Tibial artery (tissue), 4 donors: Measurements from ENCODE around the gene ZNF93.
"Not testable (repeated sequence)": the region's sequence is repeated elsewhere in the genome, so short reads cannot be mapped to it uniquely, and the experiment has no call there.

Experiments used
- DNase-seq, 2 donors: peaks; one replicate each; pipeline ENCODE4 v3.0.0-alpha.2; 2019
- H3K27ac ChIP-seq, 2 donors: fragments of 200-600 bp; sonication (generic) in 1 of 2; 1 replicate in 1 of 2; 2 replicates in 1 of 2; pipeline ENCODE4 v1.5.1; 2018 to 2019; ENCODE audit warnings: mild to moderate bottlenecking in 1 of 2
- H3K27me3 ChIP-seq, 2 donors: fragments of 200-600 bp; sonication (generic) in 1 of 2; one replicate each; pipeline versions ENCODE4 v1.5.1 to v1.6.0; 2016 to 2019
- H3K36me3 ChIP-seq, 3 donors: fragments of 200-600 bp; sonication (generic) in 2 of 3; one replicate each; pipeline ENCODE4 v1.5.1; 2016 to 2019; ENCODE audit warnings: mild to moderate bottlenecking in 2 of 3
- H3K4me1 ChIP-seq, 4 donors: fragments of 200-600 bp; sonication (generic) in 2 of 4; 1 replicate in 3 of 4; 2 replicates in 1 of 4; pipeline ENCODE4 v1.5.1; 2016 to 2019
- H3K4me3 ChIP-seq, 2 donors: fragments of 200-600 bp; sonication (generic) in 1 of 2; 1 replicate in 1 of 2; 2 replicates in 1 of 2; pipeline ENCODE4 v1.5.1; 2018 to 2019; ENCODE audit warnings: mild to moderate bottlenecking in 2 of 2
- H3K9me3 ChIP-seq, 3 donors: fragments of 200-600 bp; sonication (generic) in 1 of 3; one replicate each; pipeline ENCODE4 v1.5.1; 2016 to 2019
- intact Hi-C: fragments of 100-400 bp; cut with DNase I; formaldehyde crosslinking; loops from one replicate; pipeline ENCODE4 v1.15.0; 2023; ENCODE audit warnings: low total_unique reads
- TF ChIP-seq, protein P1 (sequence below), 2 experiments: fragments of 200-600 bp in 1 of 2; fragments of 450-650 bp in 1 of 2; IDR thresholded peaks; one replicate each; pipeline ENCODE4 v1.5.1; 2017 to 2019; ENCODE audit warnings: antibody characterized with exemption in 2 of 2, mild to moderate bottlenecking in 1 of 2, moderate library complexity in 1 of 2

ZNF93 gene

DNA sequence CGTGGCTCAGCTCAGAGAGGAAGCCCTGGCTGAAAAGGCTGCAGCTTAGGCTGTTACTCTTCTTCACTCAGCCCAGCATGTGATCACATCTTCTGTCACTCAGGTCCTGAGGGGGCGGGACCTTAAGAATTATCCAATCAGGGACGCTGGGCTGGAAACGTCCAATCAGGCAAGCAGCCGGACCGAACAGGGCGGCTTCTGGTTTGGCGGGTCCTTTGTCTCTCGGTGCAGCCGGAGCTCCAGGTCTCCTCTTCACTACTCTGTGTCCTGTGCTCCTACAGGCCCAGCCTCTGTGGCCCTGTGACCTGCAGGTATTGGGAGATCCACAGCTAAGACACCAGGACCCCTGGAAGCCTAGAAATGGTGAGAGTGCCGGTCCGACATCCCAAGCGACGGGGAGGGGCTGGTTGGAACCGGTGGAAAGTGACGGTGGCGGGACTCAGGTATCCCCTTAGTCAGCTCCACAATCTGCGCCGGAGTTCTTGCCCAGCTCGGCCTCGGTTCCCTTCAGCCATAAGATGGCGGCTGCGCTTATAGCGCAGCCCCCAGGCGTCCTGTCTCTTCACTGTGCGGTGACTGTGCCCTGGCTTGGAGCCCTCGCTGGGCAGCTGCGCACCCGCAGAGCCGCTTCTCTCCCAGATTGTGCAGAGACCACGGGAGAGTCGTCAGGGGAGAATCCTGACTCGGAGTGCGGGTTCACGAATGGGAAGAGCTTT lies at the start of gene ZNF93:
Gene ZNF93, plus strand, starts transcription at position 218 of the 716 bp plus-strand sequence. Its CDS starts 143 bp downstream, at position 361.
- Histone ChIP-seq H3K27ac (peak within 1 kb of the TSS; percentile 71 to 87), H3K36me3 (no peaks in the 10 kb centered on the region), H3K9me3 (no peaks in the 10 kb centered on the region), H3K4me3 (peak within 1 kb of the TSS; percentile 74 to 76), H3K4me1 (peaks cover 0 to 11% (median 0%) of the 10 kb centered on the region in 4 donors), H3K27me3 (no peaks in the 10 kb centered on the region)
- intact Hi-C loops = loop anchor here (5.0 kb wide), 1 partner anchor 34 kb away; the partner anchor contains the start of gene ZNF253
- peak; percentile 97 for DNase-seq
- TF ChIP-seq, protein P1, sequence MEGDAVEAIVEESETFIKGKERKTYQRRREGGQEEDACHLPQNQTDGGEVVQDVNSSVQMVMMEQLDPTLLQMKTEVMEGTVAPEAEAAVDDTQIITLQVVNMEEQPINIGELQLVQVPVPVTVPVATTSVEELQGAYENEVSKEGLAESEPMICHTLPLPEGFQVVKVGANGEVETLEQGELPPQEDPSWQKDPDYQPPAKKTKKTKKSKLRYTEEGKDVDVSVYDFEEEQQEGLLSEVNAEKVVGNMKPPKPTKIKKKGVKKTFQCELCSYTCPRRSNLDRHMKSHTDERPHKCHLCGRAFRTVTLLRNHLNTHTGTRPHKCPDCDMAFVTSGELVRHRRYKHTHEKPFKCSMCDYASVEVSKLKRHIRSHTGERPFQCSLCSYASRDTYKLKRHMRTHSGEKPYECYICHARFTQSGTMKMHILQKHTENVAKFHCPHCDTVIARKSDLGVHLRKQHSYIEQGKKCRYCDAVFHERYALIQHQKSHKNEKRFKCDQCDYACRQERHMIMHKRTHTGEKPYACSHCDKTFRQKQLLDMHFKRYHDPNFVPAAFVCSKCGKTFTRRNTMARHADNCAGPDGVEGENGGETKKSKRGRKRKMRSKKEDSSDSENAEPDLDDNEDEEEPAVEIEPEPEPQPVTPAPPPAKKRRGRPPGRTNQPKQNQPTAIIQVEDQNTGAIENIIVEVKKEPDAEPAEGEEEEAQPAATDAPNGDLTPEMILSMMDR (IDR thresholded peaks at IDR 0.05) = no peak

DNA sequence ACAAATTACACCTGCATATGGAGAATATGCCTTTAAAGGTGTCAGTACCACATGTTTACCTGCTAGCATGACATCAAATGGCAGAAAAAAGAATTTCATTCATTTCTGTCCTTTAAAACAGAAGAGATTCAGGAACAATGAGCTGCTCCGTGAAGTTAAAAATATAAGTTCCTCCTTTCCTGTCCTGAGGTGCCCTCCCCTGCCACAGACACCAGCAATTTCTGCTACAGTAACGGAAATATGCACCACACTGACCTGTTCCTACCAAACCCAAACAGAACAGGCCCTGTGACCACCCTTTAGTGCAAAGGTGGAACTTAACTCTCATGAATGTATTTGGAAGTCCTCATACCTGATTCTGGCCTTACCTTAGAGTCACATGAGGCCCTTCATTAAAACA lies 49.0 kb upstream of the ZNF93 start:
- intact Hi-C loops, H3K27ac ChIP-seq, H3K4me1 ChIP-seq, H3K9me3 ChIP-seq, H3K4me3 ChIP-seq, H3K27me3 ChIP-seq, H3K36me3 ChIP-seq, DNase-seq: not testable (repeated sequence)

DNA sequence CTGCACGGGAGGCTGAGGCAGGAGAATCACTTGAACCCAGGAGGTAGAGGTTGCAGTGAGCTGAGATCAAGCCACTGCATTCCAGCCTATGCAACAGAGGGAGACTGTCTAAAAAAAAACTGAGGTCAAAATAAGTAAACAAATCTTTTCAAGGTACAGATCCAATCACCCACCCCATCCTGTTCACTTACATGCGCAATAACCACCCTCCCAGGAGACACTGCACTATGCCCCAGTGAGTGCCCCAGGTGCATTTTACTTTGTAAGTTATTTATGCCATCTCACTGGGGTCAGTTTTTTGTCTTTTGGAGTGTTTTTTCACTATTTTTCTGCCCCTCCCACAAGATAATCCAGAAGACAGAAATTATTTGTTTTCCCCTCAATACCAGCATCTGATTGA lies 42.0 kb upstream of the ZNF93 start:
- no peak for DNase-seq

DNA sequence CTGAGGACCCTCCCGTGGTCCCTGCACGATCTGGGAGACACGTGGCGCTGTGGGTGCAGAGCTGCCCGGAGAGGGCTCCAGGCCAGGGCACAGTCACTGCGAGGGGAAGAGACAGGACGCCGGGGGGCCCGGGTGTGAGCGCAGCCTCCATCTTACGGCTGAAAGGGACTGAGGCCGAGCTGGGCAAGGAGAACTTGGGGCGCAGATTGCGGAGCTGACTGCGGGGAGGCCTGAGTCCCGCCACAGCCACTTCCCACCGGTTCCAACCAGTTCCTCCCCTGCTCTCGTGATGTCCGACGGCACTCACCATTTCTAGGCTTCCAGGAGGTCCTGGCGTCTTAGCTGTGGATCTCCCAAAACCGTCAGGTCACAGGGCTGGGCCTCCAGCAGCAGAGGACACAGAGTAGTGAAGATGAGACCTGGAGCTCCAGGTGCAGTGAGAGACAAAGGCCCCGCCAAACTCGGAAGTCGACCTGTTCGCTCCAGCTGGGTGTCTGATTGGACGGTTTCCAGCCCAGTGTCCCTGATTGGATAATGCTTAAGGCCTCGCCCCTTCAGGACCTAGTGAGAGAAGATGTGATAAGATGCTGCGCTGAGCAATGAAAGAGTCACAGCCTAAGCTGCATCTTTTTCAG lies 39.9 kb upstream of the ZNF93 start:
- H3K4me1 ChIP-seq = peaks cover 0 to 4% (median 0%) of the 10 kb centered on the region in 4 donors
- TF ChIP-seq, protein P1 (IDR thresholded peaks at IDR 0.05) = no peak
- H3K27ac ChIP-seq = no peak overlapping the region
- no peaks in the 10 kb centered on the region for H3K9me3 ChIP-seq
- intact Hi-C loops = no loop called here
- DNase-seq = no peak
- H3K27me3 ChIP-seq = peaks cover 0 to 7% of the 10 kb centered on the region in 2 donors
- H3K4me3 ChIP-seq = no peak overlapping the region
- no peaks in the 10 kb centered on the region for H3K36me3 ChIP-seq

More for the DNA sequence above, 42.0 kb upstream of the ZNF93 start:
- Histone ChIP-seq H3K36me3 (no peaks in the 10 kb centered on the region), H3K27ac (no peak overlapping the region), H3K9me3 (no peaks in the 10 kb centered on the region), H3K4me1 (no peaks in the 10 kb centered on the region), H3K27me3 (peaks cover 0 to 7% of the 10 kb centered on the region in 2 donors), H3K4me3 (no peak overlapping the region)
- intact Hi-C loops = no loop called here
- TF ChIP-seq, protein P1 (IDR thresholded peaks at IDR 0.05) = no peak

DNA sequence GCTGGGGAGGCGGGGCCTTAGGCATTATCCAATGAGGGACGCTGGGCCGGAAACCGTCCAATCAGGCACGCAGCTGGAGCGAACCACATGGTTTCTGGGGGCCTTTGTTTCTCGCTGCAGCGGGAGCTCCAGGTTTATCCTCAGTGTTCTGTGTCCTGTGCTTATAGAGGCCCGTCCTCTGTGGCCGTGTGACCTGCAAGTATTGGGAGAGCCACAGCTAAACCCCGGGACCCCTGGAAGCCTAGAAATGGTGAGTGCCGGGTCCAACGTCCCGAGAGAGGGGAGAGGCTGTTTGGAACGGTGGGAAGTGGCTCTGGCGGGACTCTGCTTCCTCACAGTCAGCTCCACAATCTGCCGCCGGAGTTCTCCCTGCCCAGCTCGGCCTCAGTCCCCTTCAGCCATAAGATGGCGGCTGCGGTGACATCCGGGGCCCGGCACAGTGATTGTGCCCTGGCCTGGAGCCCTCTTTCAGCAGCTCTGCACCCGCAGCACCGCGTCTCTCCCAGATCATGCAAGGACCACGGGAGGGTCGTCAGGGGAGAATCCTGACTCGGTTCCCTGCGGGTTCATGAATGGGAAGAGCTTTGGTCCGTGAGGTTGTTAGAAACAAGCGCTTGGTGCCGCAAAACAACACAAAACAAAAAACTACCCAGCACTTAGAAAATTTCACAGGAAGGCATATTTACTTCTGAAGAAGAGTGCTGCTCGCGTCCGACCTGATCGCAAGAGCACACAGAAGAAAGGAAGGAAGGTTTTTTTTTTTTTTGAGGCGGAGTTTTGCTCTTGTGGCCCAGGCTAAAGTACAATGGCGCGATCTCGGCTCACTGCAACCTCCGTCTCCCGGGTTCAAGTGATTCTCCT lies 34.8 kb upstream of the ZNF93 start, which contains the start of gene ZNF253:
Gene ZNF253, plus strand, starts transcription at position 133 of the 861 bp plus-strand sequence. Its CDS starts 115 bp downstream, at position 248.
- no peaks in the 10 kb centered on the region for H3K27me3 ChIP-seq
- peak within 1 kb of the TSS; percentile 70 to 88 for H3K4me3 ChIP-seq
- H3K4me1 ChIP-seq = peaks cover 0 to 40% (median 17%) of the 10 kb centered on the region in 4 donors
- no peaks in the 10 kb centered on the region for H3K9me3 ChIP-seq
- no peaks in the 10 kb centered on the region for H3K36me3 ChIP-seq
- TF ChIP-seq, protein P1 (IDR thresholded peaks at IDR 0.05) = no peak
- DNase-seq = peak; percentile 99
- intact Hi-C loops = loop anchor here (5.0 kb wide), 2 partner anchors 36 to 44 kb away; partner anchors contain the start of genes ZNF506 and ZNF93
- H3K27ac ChIP-seq = peak within 1 kb of the TSS; percentile 92 to 94
